ENCODE measurements around the gene GRIN2A. TPM values are rescaled to one million over a fixed set of nuclear protein-coding genes. Genes with fewer than 3 reads are reported as not detected.

Gene GRIN2A
- total RNA-seq, 1 donor from 2014 or later = 7.8 TPM

GRCh38 chr16:10003486-10003885 lies 178.7 kb downstream of the GRIN2A start:
- TF ChIP-seq CTCF (IDR thresholded peaks at IDR 0.05) = no peak
- no peak overlapping the region for H3K4me3 ChIP-seq
- H3K27ac ChIP-seq = no peak overlapping the region
- intact Hi-C loops (cut with DNase I) = no loop called here
- no peaks in the 10 kb centered on the region for H3K36me3 ChIP-seq
- peaks cover 0 to 3% of the 10 kb centered on the region in 2 donors for H3K9me3 ChIP-seq
- no peak for DNase-seq (ENCODE audit: low spot score in 2 of 2)
- H3K4me1 ChIP-seq = no peaks in the 10 kb centered on the region
- H3K27me3 ChIP-seq = no peaks in the 10 kb centered on the region

DNA sequence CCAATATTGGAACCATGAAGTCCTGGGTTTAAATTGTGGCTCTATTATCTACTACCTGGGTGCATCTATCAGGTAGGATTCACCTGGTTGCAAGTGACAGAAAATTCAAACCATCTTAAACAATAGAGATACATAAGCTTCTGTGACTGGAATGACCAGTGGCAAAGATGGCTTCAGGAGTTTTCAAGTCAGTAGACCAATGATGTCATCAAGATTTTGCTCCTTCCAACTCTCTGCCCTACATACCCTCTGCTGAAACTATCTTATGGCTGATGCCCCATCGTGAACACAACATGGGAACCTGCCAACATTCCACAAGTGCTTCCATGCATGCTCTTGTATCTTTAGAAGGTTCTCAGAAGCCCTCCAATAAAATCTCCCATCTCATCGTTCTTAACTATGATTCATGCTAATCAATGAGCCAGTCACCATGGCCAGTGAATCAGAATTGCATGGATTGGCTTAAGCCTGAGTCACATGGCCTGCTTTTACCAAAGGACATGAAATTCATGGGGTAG lies 180.9 kb downstream of the GRIN2A start:
- no peak overlapping the region for H3K4me3 ChIP-seq
- H3K9me3 ChIP-seq = peaks cover 0 to 3% of the 10 kb centered on the region in 2 donors
- no peaks in the 10 kb centered on the region for H3K36me3 ChIP-seq
- H3K27me3 ChIP-seq = no peaks in the 10 kb centered on the region
- TF ChIP-seq CTCF (IDR thresholded peaks at IDR 0.05) = no peak
- H3K27ac ChIP-seq = no peak overlapping the region
- intact Hi-C loops (cut with DNase I) = no loop called here
- H3K4me1 ChIP-seq = no peaks in the 10 kb centered on the region
- DNase-seq (ENCODE audit: low spot score in 2 of 2) = no peak

GRCh38 chr16:9996221-9996620 lies 186.0 kb downstream of the GRIN2A start:
- Histone ChIP-seq H3K4me3 (no peak overlapping the region), H3K36me3 (no peaks in the 10 kb centered on the region), H3K9me3 (no peaks in the 10 kb centered on the region), H3K27me3 (no peaks in the 10 kb centered on the region), H3K27ac (no peak overlapping the region), H3K4me1 (no peaks in the 10 kb centered on the region)
- TF ChIP-seq CTCF (IDR thresholded peaks at IDR 0.05) = no peak
- intact Hi-C loops (cut with DNase I) = no loop called here
- no peak for DNase-seq (ENCODE audit: low spot score in 2 of 2)

- no peak overlapping the region for H3K4me3 ChIP-seq
- intact Hi-C loops (cut with DNase I) = no loop called here
- no peak for DNase-seq (ENCODE audit: low spot score in 2 of 2)
- H3K4me1 ChIP-seq = no peaks in the 10 kb centered on the region
- no peaks in the 10 kb centered on the region for H3K27me3 ChIP-seq
- no peak for TF ChIP-seq CTCF (IDR thresholded peaks at IDR 0.05)
- peaks cover 0 to 4% of the 10 kb centered on the region in 2 donors for H3K9me3 ChIP-seq
- H3K27ac ChIP-seq = no peak overlapping the region
- H3K36me3 ChIP-seq = no peaks in the 10 kb centered on the region
These were observed 189.8 kb downstream of the GRIN2A start for GRCh38 chr16:9992441-9992840.

DNA sequence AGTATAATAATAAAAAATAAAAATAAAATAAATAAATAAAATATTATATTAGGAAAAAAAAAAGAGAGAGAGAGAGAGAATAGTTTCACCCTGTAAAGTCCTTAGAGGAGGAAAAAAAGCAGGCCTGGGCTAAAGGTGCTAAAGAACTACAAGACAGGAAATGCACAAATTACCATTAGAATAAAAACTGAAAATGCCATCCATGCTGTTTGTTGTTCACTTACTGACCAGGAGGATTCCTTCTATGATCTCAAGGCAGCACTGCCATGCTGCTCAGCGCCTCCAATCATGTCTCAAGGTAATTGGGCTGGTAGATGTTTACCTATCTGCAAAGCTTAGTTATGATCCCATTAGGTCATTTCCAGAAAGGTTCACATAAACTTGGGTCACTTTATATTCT lies 201.2 kb downstream of the GRIN2A start:
- TF ChIP-seq CTCF (IDR thresholded peaks at IDR 0.05) = no peak
- no peak overlapping the region for H3K27ac ChIP-seq
- no peak overlapping the region for H3K4me3 ChIP-seq
- no peak for DNase-seq (ENCODE audit: low spot score in 2 of 2)
- intact Hi-C loops (cut with DNase I) = no loop called here
- H3K27me3 ChIP-seq = no peaks in the 10 kb centered on the region
- H3K9me3 ChIP-seq = no peaks in the 10 kb centered on the region
- no peaks in the 10 kb centered on the region for H3K36me3 ChIP-seq
- H3K4me1 ChIP-seq = no peaks in the 10 kb centered on the region

DNA sequence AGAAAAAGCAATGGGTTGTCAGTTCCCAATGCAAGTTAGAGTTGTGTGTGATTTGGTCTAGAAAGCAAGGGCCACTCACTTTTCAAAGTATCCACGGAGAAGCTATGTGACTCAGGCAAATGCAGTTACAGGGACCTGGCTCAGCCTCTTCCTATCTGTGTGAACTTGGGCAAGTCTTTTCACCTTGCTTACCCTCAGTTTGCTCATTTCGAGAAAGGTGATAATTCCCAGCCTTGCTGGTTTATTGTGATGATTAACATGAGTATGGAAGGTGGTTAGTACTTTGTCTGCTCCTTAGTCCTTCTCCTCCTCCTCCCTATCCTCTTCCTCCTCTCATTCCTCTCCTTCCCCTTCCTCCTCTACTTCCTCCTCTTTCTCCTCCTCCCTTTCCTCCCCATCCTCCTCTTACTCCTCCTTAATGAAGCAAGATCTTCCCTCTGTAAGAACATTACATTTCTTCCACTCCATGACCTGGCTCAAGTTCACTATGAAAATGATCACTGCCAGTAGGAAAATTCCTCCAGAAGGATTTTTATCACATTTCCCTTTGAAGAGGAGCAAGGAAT lies 204.0 kb downstream of the GRIN2A start:
- H3K27me3 ChIP-seq = no peaks in the 10 kb centered on the region
- H3K27ac ChIP-seq = no peak overlapping the region
- no peak for TF ChIP-seq CTCF (IDR thresholded peaks at IDR 0.05)
- H3K4me3 ChIP-seq = no peak overlapping the region
- no peaks in the 10 kb centered on the region for H3K9me3 ChIP-seq
- H3K36me3 ChIP-seq = no peaks in the 10 kb centered on the region
- intact Hi-C loops (cut with DNase I) = no loop called here
- no peak for DNase-seq (ENCODE audit: low spot score in 2 of 2)
- H3K4me1 ChIP-seq = no peaks in the 10 kb centered on the region
